ENCODE measurements around the gene CNTNAP2. TPM values are rescaled to one million over a fixed set of nuclear protein-coding genes. Genes with fewer than 3 reads are reported as not detected.

Gene CNTNAP2
- total RNA-seq, 2 experiments from 2014 or later, result not detected

DNA sequence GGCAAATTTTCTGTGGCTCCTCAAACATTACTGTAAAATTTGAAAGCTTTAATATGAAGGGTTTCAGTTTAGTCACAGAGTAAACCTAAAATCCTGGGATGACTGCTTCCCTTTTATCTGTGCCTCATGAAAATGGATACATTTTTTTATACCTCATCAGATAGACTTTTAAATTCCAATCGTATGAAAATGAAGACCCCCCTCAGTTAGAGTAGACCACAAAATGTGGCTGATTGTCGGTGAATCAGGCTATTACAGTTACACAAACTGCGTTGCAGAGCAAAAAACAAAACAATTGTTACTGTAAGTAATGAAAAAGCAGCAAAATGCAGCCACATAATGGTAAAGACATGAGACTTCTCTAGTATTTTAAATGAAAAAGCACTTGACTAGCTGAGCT, 296.2 kb downstream of the CNTNAP2 start:
- Mint-ChIP-seq H3K9me3 (peaks cover 5% of the 10 kb centered on the region), H3K36me3 (no peaks in the 10 kb centered on the region), H3K27me3 (no peaks in the 10 kb centered on the region), H3K27ac (no peak overlapping the region), H3K4me1 (ENCODE audit: low read depth) (no peaks in the 10 kb centered on the region), H3K4me3 (no peak overlapping the region)
- intact Hi-C loops (cut with micrococcal nuclease), result no loop called here
- CTCF ChIA-PET, result no interaction called here
- no peak for DNase-seq
- POLR2A ChIA-PET, result no interaction called here

DNA sequence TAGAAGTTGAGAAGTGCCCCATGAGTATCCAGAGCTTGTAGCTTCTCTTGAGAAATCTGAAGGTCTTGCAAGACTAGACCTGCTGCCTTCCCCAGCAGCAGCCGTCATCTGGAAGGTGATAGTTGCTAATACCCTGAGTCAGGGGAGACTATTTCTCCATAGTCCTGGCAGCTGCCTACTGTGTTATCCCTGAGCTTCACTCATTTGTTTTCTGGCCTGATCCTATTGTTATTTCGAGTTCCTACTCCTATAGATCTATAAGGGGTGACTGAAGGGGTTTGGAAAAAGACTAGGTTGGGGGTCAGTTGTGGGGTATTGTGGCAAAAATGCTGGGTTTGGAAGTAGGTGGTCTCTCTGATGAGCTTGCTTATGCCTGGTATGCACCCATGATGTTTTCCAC, 297.8 kb downstream of the CNTNAP2 start:
- no peak for DNase-seq
- Mint-ChIP-seq H3K9me3 (peaks cover 7% of the 10 kb centered on the region), H3K27ac (no peak overlapping the region), H3K4me1 (ENCODE audit: low read depth) (no peaks in the 10 kb centered on the region), H3K27me3 (no peaks in the 10 kb centered on the region), H3K36me3 (no peaks in the 10 kb centered on the region), H3K4me3 (no peak overlapping the region)
- intact Hi-C loops (cut with micrococcal nuclease), result no loop called here
- ChIA-PET CTCF (no interaction called here), POLR2A (no interaction called here)

DNA sequence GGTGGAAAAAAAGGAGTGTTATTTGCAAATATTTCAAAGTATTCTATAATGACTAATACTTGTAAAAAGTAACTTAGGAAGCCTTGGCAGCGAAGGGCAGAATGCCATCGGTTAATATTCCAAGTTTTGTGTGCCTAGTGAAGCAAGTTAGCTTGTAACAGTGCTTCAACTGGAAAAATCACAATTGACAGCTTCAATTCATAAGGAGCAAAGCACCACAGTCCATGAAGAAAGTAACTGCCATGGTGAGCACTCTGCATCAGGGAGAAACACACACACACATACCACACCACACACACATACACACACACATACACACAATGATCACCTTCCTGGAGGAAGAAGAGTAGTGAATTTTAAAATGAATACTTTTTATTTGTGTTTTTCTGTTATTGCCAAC, 298.3 kb downstream of the CNTNAP2 start:
- intact Hi-C loops (cut with micrococcal nuclease), result no loop called here
- CTCF ChIA-PET, result no interaction called here
- POLR2A ChIA-PET, result no interaction called here
- peaks cover 7% of the 10 kb centered on the region for H3K9me3 Mint-ChIP-seq
- no peaks in the 10 kb centered on the region for H3K27me3 Mint-ChIP-seq
- H3K4me1 Mint-ChIP-seq (ENCODE audit: low read depth), result no peaks in the 10 kb centered on the region
- no peak overlapping the region for H3K4me3 Mint-ChIP-seq
- no peak overlapping the region for H3K27ac Mint-ChIP-seq
- DNase-seq, result no peak
- no peaks in the 10 kb centered on the region for H3K36me3 Mint-ChIP-seq

DNA sequence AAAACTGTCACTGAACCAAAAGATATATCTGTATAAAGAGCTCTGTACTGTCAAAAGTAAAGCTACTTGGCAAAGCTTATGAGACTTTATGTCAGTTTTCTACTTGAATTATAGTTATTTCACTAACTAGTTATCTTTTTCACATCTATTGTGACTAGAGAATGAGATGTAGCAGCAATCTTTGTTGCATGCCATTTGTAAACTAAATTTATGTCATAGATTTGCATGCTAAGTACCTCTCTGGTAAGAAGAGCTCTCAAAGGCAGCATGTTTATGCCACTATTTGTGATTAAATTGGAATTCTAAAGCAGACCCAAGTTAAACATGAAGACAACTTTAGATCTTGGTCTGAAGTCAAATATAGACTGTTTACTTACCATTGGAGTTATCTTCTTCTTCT, 300.6 kb downstream of the CNTNAP2 start:
- Mint-ChIP-seq H3K36me3 (no peaks in the 10 kb centered on the region), H3K4me3 (no peak overlapping the region), H3K27ac (no peak overlapping the region), H3K4me1 (ENCODE audit: low read depth) (no peaks in the 10 kb centered on the region), H3K27me3 (no peaks in the 10 kb centered on the region), H3K9me3 (peaks cover 2% of the 10 kb centered on the region)
- ChIA-PET CTCF (no interaction called here), POLR2A (no interaction called here)
- intact Hi-C loops (cut with micrococcal nuclease), result no loop called here
- no peak for DNase-seq

DNA sequence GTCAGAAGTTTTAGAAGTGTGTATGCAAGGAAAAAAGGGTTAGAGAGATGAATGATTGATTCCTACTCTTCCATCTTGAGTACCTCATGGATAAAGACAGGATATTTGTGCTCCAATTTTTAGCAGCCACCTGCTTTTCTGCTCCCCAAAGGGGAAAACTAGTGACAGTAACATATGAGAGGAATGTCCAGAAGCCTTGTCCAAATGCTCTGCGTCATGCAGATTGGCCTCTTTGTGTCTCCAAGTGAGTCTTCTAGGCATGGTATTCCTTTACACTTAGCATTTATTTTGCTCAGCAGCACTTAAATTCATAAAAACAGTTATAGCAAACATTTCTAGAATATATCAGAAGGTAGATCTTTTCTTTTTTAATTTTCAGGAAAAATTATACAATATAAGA, 306.8 kb downstream of the CNTNAP2 start:
- no peak overlapping the region for H3K4me3 Mint-ChIP-seq

DNA sequence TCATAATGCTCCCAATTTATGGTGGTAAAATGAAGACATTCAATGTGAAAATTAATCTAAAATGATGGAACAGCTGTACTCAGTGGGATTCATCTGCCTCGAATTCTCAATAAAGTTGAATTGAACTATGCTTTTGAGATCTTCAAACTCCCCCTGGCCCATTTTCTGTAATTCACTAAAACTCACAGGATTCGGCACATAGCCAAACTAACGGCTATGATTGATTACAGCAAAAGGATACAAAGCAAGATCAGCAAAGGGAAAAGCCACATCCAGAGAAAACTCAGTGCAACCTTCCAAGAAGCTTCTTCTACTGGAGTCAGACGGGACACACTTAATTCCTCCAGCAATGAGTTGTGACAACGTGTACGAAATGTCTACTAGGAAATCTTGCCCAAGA, 307.5 kb downstream of the CNTNAP2 start:
- Mint-ChIP-seq H3K27ac (no peak overlapping the region), H3K9me3 (peaks cover 5% of the 10 kb centered on the region), H3K4me3 (no peak overlapping the region), H3K4me1 (ENCODE audit: low read depth) (no peaks in the 10 kb centered on the region), H3K36me3 (no peaks in the 10 kb centered on the region), H3K27me3 (no peaks in the 10 kb centered on the region)
- no peak for DNase-seq
- POLR2A ChIA-PET, result no interaction called here
- intact Hi-C loops (cut with micrococcal nuclease), result no loop called here
- CTCF ChIA-PET, result no interaction called here

More for the DNA sequence above, 306.8 kb downstream of the CNTNAP2 start:
- Mint-ChIP-seq H3K9me3 (peaks cover 2% of the 10 kb centered on the region), H3K27me3 (no peaks in the 10 kb centered on the region), H3K27ac (no peak overlapping the region), H3K4me1 (ENCODE audit: low read depth) (no peaks in the 10 kb centered on the region), H3K36me3 (no peaks in the 10 kb centered on the region)
- DNase-seq, result no peak
- intact Hi-C loops (cut with micrococcal nuclease), result no loop called here
- CTCF ChIA-PET, result no interaction called here
- POLR2A ChIA-PET, result no interaction called here

DNA sequence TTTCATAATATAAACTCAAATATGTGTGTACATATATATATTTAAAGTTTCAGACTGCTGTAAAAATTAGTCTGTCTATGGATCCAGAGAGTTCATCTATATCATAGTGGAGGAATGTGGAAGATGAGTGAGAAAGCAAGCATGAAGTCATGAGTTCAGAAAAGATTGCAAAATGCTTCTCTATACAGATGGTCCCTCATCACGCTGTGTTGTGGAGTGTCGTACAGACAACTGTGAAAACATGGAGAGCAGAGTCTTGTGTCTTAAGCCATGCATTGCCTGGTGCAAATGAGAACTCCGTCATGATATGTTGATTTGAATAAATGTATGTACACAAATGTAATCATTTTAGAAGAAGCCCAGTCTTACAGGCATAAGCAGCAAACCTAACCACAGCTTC, 316.9 kb downstream of the CNTNAP2 start:
- no peak for DNase-seq
- intact Hi-C loops (cut with micrococcal nuclease), result no loop called here
- ChIA-PET CTCF (no interaction called here), POLR2A (no interaction called here)
- Mint-ChIP-seq H3K4me1 (ENCODE audit: low read depth) (no peaks in the 10 kb centered on the region), H3K9me3 (peaks cover 13% of the 10 kb centered on the region), H3K4me3 (no peak overlapping the region), H3K27ac (no peak overlapping the region), H3K36me3 (no peaks in the 10 kb centered on the region), H3K27me3 (no peaks in the 10 kb centered on the region)

DNA sequence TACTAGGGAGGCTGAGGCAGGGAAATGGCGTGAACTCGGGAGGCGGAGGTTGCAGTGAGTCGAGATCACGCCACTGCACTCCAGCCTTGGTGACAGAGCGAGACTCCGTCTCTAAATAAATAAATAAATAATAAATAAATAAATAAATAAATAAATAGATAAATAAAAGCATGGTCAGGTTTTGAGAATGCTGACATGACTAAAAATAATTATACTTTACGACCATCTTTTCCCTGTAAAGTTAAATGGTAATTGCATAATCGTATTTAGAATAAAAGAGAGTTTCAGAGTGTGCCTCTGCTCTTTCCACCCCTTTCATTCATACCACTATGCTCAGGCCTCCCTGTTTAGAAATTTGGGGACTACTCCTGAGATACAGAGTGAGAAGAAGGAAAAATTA, 326.5 kb downstream of the CNTNAP2 start:
- Mint-ChIP-seq H3K27me3 (no peaks in the 10 kb centered on the region), H3K4me3 (no peak overlapping the region), H3K36me3 (no peaks in the 10 kb centered on the region), H3K4me1 (ENCODE audit: low read depth) (no peaks in the 10 kb centered on the region), H3K9me3 (peaks cover 11% of the 10 kb centered on the region), H3K27ac (no peak overlapping the region)
- intact Hi-C loops (cut with micrococcal nuclease), result no loop called here
- no peak for DNase-seq
- ChIA-PET POLR2A (no interaction called here), CTCF (no interaction called here)

DNA sequence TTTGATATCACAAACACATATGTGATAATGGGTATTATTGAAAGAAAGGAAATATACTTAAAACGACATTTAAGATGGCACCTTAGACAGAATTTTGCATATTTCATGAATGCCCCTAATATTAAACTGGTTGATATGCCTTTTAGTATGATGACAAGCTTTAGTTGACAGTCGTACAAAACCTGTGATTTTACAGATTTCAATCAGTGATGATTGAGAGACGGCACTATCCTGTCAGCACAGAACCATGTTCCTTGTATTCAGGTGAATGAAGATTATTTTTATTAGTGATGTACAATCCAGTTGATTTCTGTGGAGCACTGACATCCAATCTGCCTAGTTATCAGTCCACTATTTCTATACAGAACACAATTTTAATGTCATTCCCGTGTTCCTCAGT, 333.0 kb downstream of the CNTNAP2 start:
- DNase-seq, result no peak
- Mint-ChIP-seq H3K4me1 (ENCODE audit: low read depth) (no peaks in the 10 kb centered on the region), H3K27ac (no peak overlapping the region), H3K4me3 (no peak overlapping the region), H3K27me3 (no peaks in the 10 kb centered on the region), H3K36me3 (no peaks in the 10 kb centered on the region), H3K9me3 (peaks cover 26% of the 10 kb centered on the region)
- ChIA-PET POLR2A (no interaction called here), CTCF (no interaction called here)
- intact Hi-C loops (cut with micrococcal nuclease), result no loop called here

DNA sequence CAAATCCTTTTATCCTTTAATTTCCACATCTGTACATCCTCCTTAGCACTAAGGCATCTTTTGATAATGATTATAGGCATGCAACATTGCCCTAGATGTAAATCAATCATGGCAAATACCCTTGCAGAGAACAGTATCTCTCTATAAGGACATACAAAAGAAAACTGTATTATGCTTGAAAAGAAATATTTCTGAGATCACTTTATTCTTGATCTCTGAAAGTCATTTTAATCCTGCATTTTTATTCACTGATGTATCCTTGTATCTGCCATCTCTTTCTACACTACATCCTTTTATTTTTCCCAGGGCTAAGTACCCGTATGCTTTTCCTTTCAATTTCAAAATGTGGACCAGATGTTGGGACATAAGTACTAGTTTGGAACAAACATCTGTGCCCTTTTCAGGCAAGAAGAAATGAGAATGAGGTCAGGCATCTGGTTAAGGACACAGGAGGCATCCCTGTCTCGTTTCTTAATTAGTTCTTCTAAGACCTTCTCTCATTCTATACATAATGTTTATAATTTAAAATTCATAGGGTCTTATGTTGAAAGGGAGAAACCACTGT, 338.6 kb downstream of the CNTNAP2 start:
- H3K9me3 Mint-ChIP-seq, result peaks cover 8% of the 10 kb centered on the region
- no peak overlapping the region for H3K4me3 Mint-ChIP-seq
- no peaks in the 10 kb centered on the region for H3K36me3 Mint-ChIP-seq
- H3K27ac Mint-ChIP-seq, result no peak overlapping the region
- intact Hi-C loops (cut with micrococcal nuclease), result no loop called here
- ChIA-PET CTCF (no interaction called here), POLR2A (no interaction called here)
- no peaks in the 10 kb centered on the region for H3K4me1 Mint-ChIP-seq (ENCODE audit: low read depth)
- no peaks in the 10 kb centered on the region for H3K27me3 Mint-ChIP-seq
- no peak for DNase-seq

DNA sequence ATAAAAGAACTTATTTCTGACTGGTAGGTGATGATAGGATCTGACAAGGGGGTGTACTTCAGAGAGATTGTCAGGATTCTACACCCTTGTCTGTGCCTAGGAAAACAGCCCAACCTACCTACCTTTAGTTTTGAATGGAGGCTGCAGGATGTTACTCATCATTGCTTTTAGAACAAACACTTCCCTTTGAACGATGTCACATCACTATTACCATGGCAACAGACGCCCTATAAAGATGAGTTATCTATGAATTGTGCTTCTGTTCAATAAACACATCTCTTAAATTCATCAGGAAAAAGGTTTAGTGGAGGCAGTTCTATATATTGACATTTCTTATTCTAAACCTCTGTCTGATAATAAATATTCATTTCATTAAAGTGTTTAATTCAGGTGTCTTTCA, 362.4 kb downstream of the CNTNAP2 start:
- DNase-seq, result no peak
- Mint-ChIP-seq H3K27ac (no peak overlapping the region), H3K36me3 (no peaks in the 10 kb centered on the region), H3K4me1 (ENCODE audit: low read depth) (no peaks in the 10 kb centered on the region), H3K9me3 (peaks cover 8% of the 10 kb centered on the region), H3K4me3 (no peak overlapping the region), H3K27me3 (no peaks in the 10 kb centered on the region)
- ChIA-PET CTCF (no interaction called here), POLR2A (no interaction called here)
- intact Hi-C loops (cut with micrococcal nuclease), result no loop called here

DNA sequence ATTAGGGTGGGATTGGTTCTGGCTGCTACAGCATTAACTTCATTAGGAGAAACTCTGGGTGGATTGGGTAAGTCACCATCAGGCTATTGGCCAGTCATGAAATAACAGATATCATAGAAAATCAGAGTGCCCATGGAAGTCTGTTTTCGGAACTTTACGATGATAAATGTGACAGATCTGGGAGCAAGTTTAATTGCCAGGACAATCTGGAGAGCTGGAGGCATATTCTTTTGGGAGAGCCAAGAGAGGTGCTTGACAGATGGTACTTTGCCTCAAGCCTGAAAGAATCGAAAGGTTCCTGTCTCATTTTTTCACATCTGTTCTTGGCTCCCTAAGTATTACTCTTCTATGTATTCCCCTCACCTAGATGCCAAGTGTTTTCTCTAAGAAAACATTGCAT, 369.9 kb downstream of the CNTNAP2 start:
- Mint-ChIP-seq H3K4me1 (ENCODE audit: low read depth) (no peaks in the 10 kb centered on the region), H3K9me3 (no peaks in the 10 kb centered on the region), H3K27ac (no peak overlapping the region), H3K36me3 (no peaks in the 10 kb centered on the region), H3K27me3 (no peaks in the 10 kb centered on the region), H3K4me3 (no peak overlapping the region)
- ChIA-PET POLR2A (no interaction called here), CTCF (no interaction called here)
- no peak for DNase-seq
- intact Hi-C loops (cut with micrococcal nuclease), result no loop called here

DNA sequence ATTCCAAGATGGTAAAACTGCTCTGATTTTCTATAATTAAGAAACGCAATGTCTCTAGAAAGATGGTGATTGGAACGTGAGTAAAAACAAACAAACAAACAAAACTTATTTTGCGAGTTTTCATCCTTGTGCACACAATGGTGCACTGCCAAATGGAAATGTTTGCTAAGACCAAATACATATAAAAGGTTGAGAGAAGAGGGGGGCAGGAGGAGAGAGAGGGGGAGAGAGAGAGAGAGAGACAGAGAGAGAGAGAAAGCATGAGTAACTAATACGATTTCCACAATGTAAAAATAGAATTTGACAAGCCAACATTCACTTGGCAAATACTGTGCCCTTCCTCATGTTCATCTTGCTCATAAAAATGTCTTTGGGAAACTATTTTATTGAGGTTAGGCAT, 375.4 kb downstream of the CNTNAP2 start:
- DNase-seq, result no peak
- intact Hi-C loops (cut with micrococcal nuclease), result no loop called here
- Mint-ChIP-seq H3K9me3 (peaks cover 13% of the 10 kb centered on the region), H3K27ac (no peak overlapping the region), H3K36me3 (no peaks in the 10 kb centered on the region), H3K4me1 (ENCODE audit: low read depth) (no peaks in the 10 kb centered on the region), H3K4me3 (no peak overlapping the region), H3K27me3 (no peaks in the 10 kb centered on the region)
- ChIA-PET POLR2A (no interaction called here), CTCF (no interaction called here)
